Subcutaneous abdominal adipose tissue (tissue), 5 donors: Measurements from ENCODE around the gene UBL7.

Experiments
- H3K27ac ChIP-seq: one replicate; pipeline ENCODE4 v1.7.0; 2013; ENCODE audit warnings: low read depth, mild to moderate bottlenecking, inconsistent platforms, low read length, moderate library complexity
- H3K27me3 ChIP-seq, 5 donors: one replicate each; pipeline ENCODE4 v1.7.0; 2013; ENCODE audit warnings: low read length in 5 of 5, inconsistent platforms in 1 of 5; ENCODE audit not compliant: control insufficient read depth in 5 of 5, insufficient read depth in 4 of 5
- H3K36me3 ChIP-seq, 5 donors: one replicate each; pipeline ENCODE4 v1.7.0; 2013; ENCODE audit warnings: low read length in 5 of 5; ENCODE audit not compliant: control insufficient read depth in 5 of 5, insufficient read depth in 5 of 5
- H3K4me1 ChIP-seq, 5 donors: one replicate each; pipeline ENCODE4 v1.7.0; 2013; ENCODE audit warnings: low read length in 5 of 5, mild to moderate bottlenecking in 3 of 5, moderate library complexity in 1 of 5; ENCODE audit not compliant: control insufficient read depth in 5 of 5, insufficient read depth in 5 of 5
- H3K4me3 ChIP-seq, 5 donors: one replicate each; pipeline ENCODE4 v1.7.0; 2013; ENCODE audit warnings: low read length in 5 of 5, low read depth in 1 of 5
- H3K9ac ChIP-seq, 5 donors: one replicate each; pipeline ENCODE4 v1.7.0; 2013; ENCODE audit warnings: low read length in 5 of 5, mild to moderate bottlenecking in 4 of 5, moderate library complexity in 3 of 5
- H3K9me3 ChIP-seq, 5 donors: one replicate each; pipeline ENCODE4 v1.7.0; 2013; ENCODE audit warnings: low read length in 5 of 5; ENCODE audit not compliant: control insufficient read depth in 5 of 5
- donor health status: healthy.
- donor health status: healthy.
- donor health status: healthy.
- donor health status: healthy.
- donor health status: healthy.

Gene UBL7

DNA sequence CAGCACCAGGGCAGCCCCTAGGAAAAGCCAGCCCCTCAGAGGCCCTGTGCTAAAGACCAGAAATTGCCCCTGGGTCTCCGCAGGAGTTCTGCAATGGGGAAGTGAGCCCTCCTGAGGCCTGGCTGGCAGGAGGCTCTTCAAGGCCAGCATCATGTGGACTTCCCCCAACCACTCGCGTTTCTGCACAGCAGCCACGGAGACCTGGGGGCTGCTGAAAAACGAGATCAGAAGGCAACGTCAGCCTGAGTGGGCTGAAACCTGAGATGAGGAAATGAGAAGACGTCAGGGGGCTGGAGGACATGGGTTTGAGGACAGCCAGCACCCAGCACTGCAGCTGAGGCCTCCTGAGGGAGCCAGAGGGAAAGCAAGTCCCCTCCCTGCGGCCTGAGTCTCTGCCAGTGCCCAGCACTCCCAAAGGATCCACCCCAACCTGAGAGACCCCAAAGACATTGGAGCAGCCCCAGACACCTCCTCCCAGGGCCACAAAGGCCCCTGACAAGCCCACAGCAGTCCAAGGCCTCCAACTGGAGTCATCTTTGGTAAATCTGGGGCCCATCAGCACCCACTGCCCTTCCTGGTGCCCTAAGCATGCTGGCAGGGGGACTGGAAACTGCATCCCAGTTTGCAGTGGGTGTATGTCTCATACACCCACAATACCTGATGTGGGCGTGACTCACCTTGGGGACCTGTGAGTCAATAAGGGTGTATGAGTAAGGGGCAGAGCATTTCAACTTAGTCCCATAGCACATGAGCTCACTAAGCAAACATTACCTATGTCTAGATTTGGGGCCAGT lies 64.3 kb downstream of the UBL7 start:
- H3K9me3 ChIP-seq, result no peaks in the 10 kb centered on the region
- no peaks in the 10 kb centered on the region for H3K4me1 ChIP-seq
- H3K27ac ChIP-seq, result no peak overlapping the region
- H3K36me3 ChIP-seq, result no peaks in the 10 kb centered on the region
- no peak overlapping the region for H3K9ac ChIP-seq
- no peak overlapping the region for H3K4me3 ChIP-seq
- peaks cover 0 to 16% (median 3%) of the 10 kb centered on the region in 5 donors for H3K27me3 ChIP-seq

DNA sequence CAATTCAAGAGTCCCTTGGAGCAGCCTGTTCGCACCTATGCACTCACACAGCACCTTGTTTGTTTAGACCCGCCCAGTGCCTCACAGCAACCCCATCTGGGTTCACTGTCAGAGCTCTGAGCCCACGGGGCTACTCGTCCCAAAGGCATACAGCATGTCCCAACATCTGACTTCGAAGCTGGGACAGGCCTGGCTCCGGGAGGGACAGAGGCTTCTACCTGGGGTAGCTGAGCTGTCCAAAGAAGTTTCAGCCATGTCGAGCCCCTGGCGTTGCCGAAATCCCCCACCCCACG lies 64.9 kb downstream of the UBL7 start:
- Histone ChIP-seq H3K27ac (no peak overlapping the region), H3K27me3 (peaks cover 0 to 13% (median 2%) of the 10 kb centered on the region in 5 donors), H3K9ac (no peak overlapping the region), H3K9me3 (no peaks in the 10 kb centered on the region), H3K4me3 (no peak overlapping the region), H3K4me1 (no peaks in the 10 kb centered on the region), H3K36me3 (no peaks in the 10 kb centered on the region)
